ENCODE data around the gene FILIP1L.

FILIP1L gene

DNA sequence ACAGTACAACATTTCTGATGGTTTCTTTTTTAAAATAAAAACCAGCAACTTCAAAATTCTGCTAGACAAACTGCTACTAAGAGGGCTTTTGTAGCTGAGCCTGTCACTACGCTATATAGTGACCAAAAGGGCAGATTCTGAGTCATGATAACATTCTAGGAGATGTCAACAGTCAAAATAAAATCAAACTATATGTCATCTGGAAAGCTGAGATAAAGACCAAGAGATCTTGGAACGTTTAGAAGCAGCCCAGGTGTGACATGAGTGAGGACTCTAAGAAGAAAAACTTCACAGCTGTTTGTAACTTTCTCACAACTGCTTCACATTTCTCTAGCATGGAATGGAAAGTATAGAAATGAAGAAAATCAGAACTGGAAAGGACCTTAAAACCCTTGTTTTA is 84.6 kb downstream of the FILIP1L start:
- ATAC-seq, result no peak

DNA sequence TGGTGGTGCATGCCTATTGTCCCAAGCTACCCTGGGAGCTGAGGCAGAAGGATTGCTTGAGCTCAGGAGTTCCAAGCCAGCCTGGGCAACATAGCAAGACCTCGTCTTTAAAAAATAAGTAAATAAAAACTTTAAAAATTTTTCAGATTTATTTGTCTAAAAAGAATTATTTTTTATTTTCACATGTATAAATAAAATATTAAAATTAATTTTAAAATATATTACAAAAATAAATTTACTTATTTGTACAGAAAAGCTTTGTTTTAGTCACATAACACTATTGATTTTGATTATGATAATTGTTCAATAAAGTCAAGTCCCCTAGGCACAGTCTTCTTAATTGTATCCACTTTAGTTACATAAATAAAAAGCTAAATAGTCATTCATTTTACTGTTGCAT is 85.2 kb downstream of the FILIP1L start:
- no peak for ATAC-seq
- TF ChIP-seq SNAI2 (CRISPR knock-in tag; IDR thresholded peaks at IDR 0.05), result no peak
- TF ChIP-seq RARB (CRISPR knock-in tag; IDR thresholded peaks at IDR 0.05), result no peak
- TF ChIP-seq GLIS3 (CRISPR knock-in tag; IDR thresholded peaks at IDR 0.05), result no peak
- TF ChIP-seq ZFP30 (CRISPR knock-in tag; IDR thresholded peaks at IDR 0.05), result no peak
- TF ChIP-seq ISL1 (CRISPR knock-in tag; IDR thresholded peaks at IDR 0.05), result no peak
- no peak for TF ChIP-seq TSHZ2 (CRISPR knock-in tag; IDR thresholded peaks at IDR 0.05)

More for the DNA sequence above, 84.6 kb downstream of the FILIP1L start:
- TF ChIP-seq CREB5 (CRISPR knock-in tag; IDR thresholded peaks at IDR 0.05; ENCODE audit: low read depth), result no peak
- no peak for TF ChIP-seq PPARA (CRISPR knock-in tag; IDR thresholded peaks at IDR 0.05; ENCODE audit: borderline replicate concordance)
- TF ChIP-seq OSR1 (CRISPR knock-in tag; IDR thresholded peaks at IDR 0.05), result no peak
- no peak for TF ChIP-seq ZNF565 (CRISPR knock-in tag; conservative IDR thresholded peaks at IDR 0.05; ENCODE audit: low read depth)
- no peak for TF ChIP-seq POU6F1 (CRISPR knock-in tag; IDR thresholded peaks at IDR 0.05; ENCODE audit: borderline replicate concordance, low read depth)
- no peak for TF ChIP-seq ESRRG (CRISPR knock-in tag; IDR thresholded peaks at IDR 0.05)
- TF ChIP-seq BACH2 (CRISPR knock-in tag; IDR thresholded peaks at IDR 0.05; ENCODE audit: borderline replicate concordance), result no peak
- TF ChIP-seq ZC3H10 (CRISPR knock-in tag; IDR thresholded peaks at IDR 0.05), result no peak
- no peak for TF ChIP-seq ZFP30 (CRISPR knock-in tag; IDR thresholded peaks at IDR 0.05)
- TF ChIP-seq ISL1 (CRISPR knock-in tag; IDR thresholded peaks at IDR 0.05), result no peak
- TF ChIP-seq PATZ1 (CRISPR knock-in tag; IDR thresholded peaks at IDR 0.05; ENCODE audit: borderline replicate concordance), result no peak
- no peak for TF ChIP-seq ZNF8 (CRISPR knock-in tag; IDR thresholded peaks at IDR 0.05)
- TF ChIP-seq SNAI2 (CRISPR knock-in tag; IDR thresholded peaks at IDR 0.05), result no peak
- no peak for TF ChIP-seq CSDC2 (CRISPR knock-in tag; IDR thresholded peaks at IDR 0.05)
- TF ChIP-seq TOX (CRISPR knock-in tag; IDR thresholded peaks at IDR 0.05; ENCODE audit: borderline replicate concordance), result no peak
- TF ChIP-seq TCF4 (CRISPR knock-in tag; IDR thresholded peaks at IDR 0.05; ENCODE audit: borderline replicate concordance), result no peak
- TF ChIP-seq RARB (CRISPR knock-in tag; IDR thresholded peaks at IDR 0.05), result no peak
- no peak for TF ChIP-seq GLIS3 (CRISPR knock-in tag; IDR thresholded peaks at IDR 0.05)
- no peak for TF ChIP-seq CSRNP3 (CRISPR knock-in tag; IDR thresholded peaks at IDR 0.05)

DNA sequence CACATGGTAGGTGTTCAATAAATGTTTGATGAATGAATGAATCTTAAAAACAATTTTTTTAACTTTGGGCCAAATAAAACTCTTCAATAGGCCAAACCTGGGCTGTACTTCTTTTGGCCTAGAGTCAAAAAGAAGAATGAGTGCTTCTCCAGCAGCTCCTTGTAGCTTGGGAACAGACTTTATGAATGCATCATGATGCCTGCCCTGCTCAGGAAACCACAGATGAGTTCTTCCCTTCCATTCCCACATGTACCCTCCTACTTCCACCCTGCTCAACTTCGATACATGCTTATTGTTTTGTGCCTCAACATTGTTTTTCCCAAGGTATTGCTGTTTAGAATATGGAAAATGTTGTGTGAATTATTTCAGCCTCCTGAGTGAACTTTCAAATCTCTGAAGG is 87.0 kb downstream of the FILIP1L start:
- ATAC-seq, result no peak
- TF ChIP-seq TCF4 (CRISPR knock-in tag; IDR thresholded peaks at IDR 0.05; ENCODE audit: borderline replicate concordance), result no peak
- no peak for TF ChIP-seq BACH2 (CRISPR knock-in tag; IDR thresholded peaks at IDR 0.05; ENCODE audit: borderline replicate concordance)
- TF ChIP-seq POU6F1 (CRISPR knock-in tag; IDR thresholded peaks at IDR 0.05; ENCODE audit: borderline replicate concordance, low read depth), result no peak
- no peak for TF ChIP-seq ARNTL (CRISPR knock-in tag; IDR thresholded peaks at IDR 0.05; ENCODE audit: borderline replicate concordance, low read depth)
- no peak for TF ChIP-seq ZFP30 (CRISPR knock-in tag; IDR thresholded peaks at IDR 0.05)
- TF ChIP-seq ZNF70 (CRISPR knock-in tag; IDR thresholded peaks at IDR 0.05), result no peak
- no peak for TF ChIP-seq CSDC2 (CRISPR knock-in tag; IDR thresholded peaks at IDR 0.05)
- no peak for TF ChIP-seq PATZ1 (CRISPR knock-in tag; IDR thresholded peaks at IDR 0.05; ENCODE audit: borderline replicate concordance)
